Smooth muscle cell (in vitro differentiated cells): ENCODE results near the gene TOP3B. TPM values are rescaled to one million over a fixed set of nuclear protein-coding genes. Genes with fewer than 3 reads are reported as not detected.
"Not testable (repeated sequence)": the region's sequence is repeated elsewhere in the genome, so short reads cannot be mapped to it uniquely, and the experiment has no call there.

Experiments
- DNase-seq: peaks from one replicate; lab custom pipeline; 2025; ENCODE audit not compliant: unreplicated experiment; lab: John Stamatoyannopoulos, UW
- H2AFZ ChIP-seq: fragments of 200-600 bp; sonication (generic); 2 replicates; pipeline ENCODE4 v1.6.0; 2016; ENCODE audit warnings: antibody characterized with exemption, low read depth, mild to moderate bottlenecking
- H3F3A ChIP-seq: fragments of 200-600 bp; sonication (generic); 2 replicates; pipeline ENCODE4 v1.6.0; 2017; ENCODE audit warnings: antibody characterized with exemption, low read depth
- H3K27ac ChIP-seq: fragments of 200-600 bp; sonication (generic); 2 replicates; pipeline ENCODE4 v1.5.1; 2016; ENCODE audit warnings: low read depth, mild to moderate bottlenecking
- H3K27me3 ChIP-seq: fragments of 200-600 bp; sonication (generic); 2 replicates; pipeline ENCODE4 v1.6.1; 2016; ENCODE audit warnings: low read depth, mild to moderate bottlenecking
- H3K36me3 ChIP-seq: fragments of 200-600 bp; sonication (generic); 2 replicates; pipeline ENCODE4 v1.5.1; 2016; ENCODE audit warnings: low read depth
- H3K4me1 ChIP-seq: fragments of 200-600 bp; sonication (generic); 2 replicates; pipeline ENCODE4 v1.5.1; 2016; ENCODE audit warnings: low read depth
- H3K4me2 ChIP-seq: fragments of 200-600 bp; sonication (generic); 2 replicates; pipeline ENCODE4 v1.6.0; 2016; ENCODE audit warnings: mild to moderate bottlenecking
- H3K4me3 ChIP-seq: fragments of 200-600 bp; sonication (generic); 2 replicates; pipeline ENCODE4 v1.5.1; 2016; ENCODE audit warnings: mild to moderate bottlenecking
- H3K79me2 ChIP-seq: fragments of 200-600 bp; sonication (generic); 2 replicates; pipeline ENCODE4 v1.6.0; 2016; ENCODE audit warnings: low read depth, mild to moderate bottlenecking
- H3K9ac ChIP-seq: fragments of 200-600 bp; sonication (generic); 2 replicates; pipeline ENCODE4 v1.6.0; 2016; ENCODE audit warnings: low read depth
- H3K9me3 ChIP-seq: fragments of 200-600 bp; sonication (generic); replicated peaks from 2 replicates; pipeline ENCODE4 v1.5.1; 2016; ENCODE audit warnings: low read depth
- H4K20me1 ChIP-seq: fragments of 200-600 bp; sonication (generic); 2 replicates; pipeline ENCODE4 v1.6.0; 2016; ENCODE audit warnings: low read depth
- CTCF ChIP-seq: fragments of 200-600 bp; sonication (generic); IDR thresholded peaks from 2 replicates; pipeline ENCODE4 v1.5.1; 2017; ENCODE audit warnings: borderline replicate concordance, mild to moderate bottlenecking, antibody characterized with exemption; ENCODE audit not compliant: insufficient read depth, poor library complexity, severe bottlenecking
- WGBS: methylation state at CpG from one replicate; pipeline ENCODE4 v1.1.7; 2016; ENCODE audit warnings: low lambda C conversion rate; 5-methylcytosine and 5-hydroxymethylcytosine counted together
- polyA plus RNA-seq: library from polyadenylated mRNA; unstranded; fragments of >200 nt; fragmentation: Nextera tagmentation; extraction: Ambion mirVana; gene quantifications from 2 replicates; pipeline ENCODE4 v1.2.1, GENCODE V29; 2016
- total RNA-seq: library from RNA; depleted of rRNA; stranded (reverse); fragments of >200 nt; gene quantifications from 2 replicates; pipeline ENCODE4 v1.2.3, GENCODE V29; 2014

Gene TOP3B
- total and polyA plus RNA-seq, 2 experiments from 2014 or later = 15.2 to 17.6 TPM

GRCh38 chr22:21915624-21916308, 66.8 kb downstream of the TOP3B start:
- no peak overlapping the region for H3K27ac ChIP-seq
- H3K79me2 ChIP-seq = no peaks in the 10 kb centered on the region
- no peaks in the 10 kb centered on the region for H3K27me3 ChIP-seq
- H3K4me2 ChIP-seq = no peak overlapping the region
- no peak overlapping the region for H3K9ac ChIP-seq
- WGBS = 88% methylated on average over 4 of the region's 4 CpGs
- H4K20me1 ChIP-seq = no peaks in the 10 kb centered on the region
- no peaks in the 10 kb centered on the region for H3K9me3 ChIP-seq
- H2AFZ ChIP-seq = no peak overlapping the region
- DNase-seq = no peak
- H3K4me3 ChIP-seq = no peak overlapping the region
- peaks cover 14% of the 10 kb centered on the region for H3K4me1 ChIP-seq
- TF ChIP-seq CTCF = no peak
- H3F3A ChIP-seq = no peaks in the 10 kb centered on the region
- no peaks in the 10 kb centered on the region for H3K36me3 ChIP-seq

GRCh38 chr22:21914033-21914642, 68.4 kb downstream of the TOP3B start:
- not testable (repeated sequence) for H4K20me1 ChIP-seq, H3K9ac ChIP-seq, H3K4me3 ChIP-seq, H3K27me3 ChIP-seq, H3F3A ChIP-seq, H3K9me3 ChIP-seq, H3K4me1 ChIP-seq, H2AFZ ChIP-seq, H3K36me3 ChIP-seq, H3K27ac ChIP-seq, H3K79me2 ChIP-seq, DNase-seq, H3K4me2 ChIP-seq
- WGBS = 96% methylated on average over 8 of the region's 8 CpGs

GRCh38 chr22:21910367-21910766, 72.2 kb downstream of the TOP3B start:
- not testable (repeated sequence) for H3K27me3 ChIP-seq, H3F3A ChIP-seq, H3K36me3 ChIP-seq, H3K4me1 ChIP-seq, H3K9me3 ChIP-seq, H2AFZ ChIP-seq, H3K79me2 ChIP-seq, DNase-seq, H3K4me2 ChIP-seq, H3K9ac ChIP-seq, H3K27ac ChIP-seq, H3K4me3 ChIP-seq, H4K20me1 ChIP-seq
- 93% methylated on average over 4 of the region's 4 CpGs for WGBS

GRCh38 chr22:21909871-21910270, 72.7 kb downstream of the TOP3B start:
- Histone ChIP-seq H3K9ac (no peak overlapping the region), H3K27me3 (no peaks in the 10 kb centered on the region), H3K27ac (no peak overlapping the region), H2AFZ (no peak overlapping the region), H3K4me3 (no peak overlapping the region), H3K36me3 (no peaks in the 10 kb centered on the region), H3F3A (no peaks in the 10 kb centered on the region), H4K20me1 (no peaks in the 10 kb centered on the region), H3K79me2 (no peaks in the 10 kb centered on the region), H3K4me2 (no peak overlapping the region), H3K9me3 (no peaks in the 10 kb centered on the region), H3K4me1 (no peaks in the 10 kb centered on the region)
- WGBS = 92% methylated on average over 2 of the region's 2 CpGs
- no peak for TF ChIP-seq CTCF
- no peak for DNase-seq
